Duodenal mucosa (tissue), 2 donors: ENCODE measurements around the gene KCNG1.
"Not testable (repeated sequence)": the region's sequence is repeated elsewhere in the genome, so short reads cannot be mapped to it uniquely, and the experiment has no call there.

ENCODE experiments used
- H3K27ac ChIP-seq: one replicate; pipeline ENCODE4 v1.7.0; 2013; ENCODE audit warnings: low read depth, low read length
- H3K27me3 ChIP-seq, 2 donors: one replicate each; pipeline ENCODE4 v1.7.0; 2013; ENCODE audit warnings: low read length in 2 of 2, control low read depth in 1 of 2; ENCODE audit not compliant: insufficient read depth in 2 of 2, control insufficient read depth in 1 of 2
- H3K36me3 ChIP-seq, 2 donors: one replicate each; pipeline ENCODE4 v1.7.0; 2013; ENCODE audit warnings: low read length in 2 of 2, control low read depth in 1 of 2; ENCODE audit not compliant: insufficient read depth in 2 of 2, control insufficient read depth in 1 of 2
- H3K4me1 ChIP-seq, 2 donors: one replicate each; pipeline ENCODE4 v1.7.0; 2013; ENCODE audit warnings: low read length in 2 of 2, control low read depth in 1 of 2; ENCODE audit not compliant: insufficient read depth in 2 of 2, control insufficient read depth in 1 of 2
- H3K4me3 ChIP-seq, 2 donors: one replicate each; pipeline ENCODE4 v1.7.0; 2013; ENCODE audit warnings: low read length in 2 of 2, low read depth in 1 of 2
- H3K9ac ChIP-seq, 2 donors: one replicate each; pipeline ENCODE4 v1.7.0; 2013; ENCODE audit warnings: low read length in 2 of 2, low read depth in 1 of 2
- H3K9me3 ChIP-seq, 2 donors: one replicate each; pipeline ENCODE4 v1.7.0; 2013; ENCODE audit warnings: low read length in 2 of 2, control low read depth in 1 of 2; ENCODE audit not compliant: control insufficient read depth in 1 of 2

The KCNG1 gene

GRCh38 chr20:51054233-51054632 lies 31.3 kb upstream of the KCNG1 start:
- H3K36me3 ChIP-seq, result no peaks in the 10 kb centered on the region
- no peak overlapping the region for H3K4me3 ChIP-seq
- peaks cover 11 to 14% of the 10 kb centered on the region in 2 donors for H3K27me3 ChIP-seq
- no peak overlapping the region for H3K27ac ChIP-seq
- H3K9ac ChIP-seq, result no peak overlapping the region
- H3K9me3 ChIP-seq, result peaks cover 0 to 2% of the 10 kb centered on the region in 2 donors
- H3K4me1 ChIP-seq, result no peaks in the 10 kb centered on the region

- Histone ChIP-seq H3K9ac (no peak overlapping the region), H3K27me3 (peaks cover 7 to 10% of the 10 kb centered on the region in 2 donors), H3K9me3 (peaks cover 0 to 5% of the 10 kb centered on the region in 2 donors), H3K27ac (no peak overlapping the region), H3K4me1 (no peaks in the 10 kb centered on the region), H3K4me3 (no peak overlapping the region), H3K36me3 (no peaks in the 10 kb centered on the region)
These were observed 27.7 kb upstream of the KCNG1 start for GRCh38 chr20:51050531-51051075.

- no peak overlapping the region for H3K9ac ChIP-seq
- no peaks in the 10 kb centered on the region for H3K4me1 ChIP-seq
- H3K4me3 ChIP-seq, result no peak overlapping the region
- H3K9me3 ChIP-seq, result peaks cover 0 to 5% of the 10 kb centered on the region in 2 donors
- no peaks in the 10 kb centered on the region for H3K36me3 ChIP-seq
- H3K27ac ChIP-seq, result no peak overlapping the region
- peaks cover 4 to 10% of the 10 kb centered on the region in 2 donors for H3K27me3 ChIP-seq
These were observed 23.4 kb upstream of the KCNG1 start for GRCh38 chr20:51046021-51046985.

- not testable (repeated sequence) for H3K9ac ChIP-seq, H3K27ac ChIP-seq, H3K27me3 ChIP-seq, H3K9me3 ChIP-seq, H3K4me1 ChIP-seq, H3K4me3 ChIP-seq, H3K36me3 ChIP-seq
These were observed 22.6 kb upstream of the KCNG1 start for GRCh38 chr20:51045492-51045891.

- H3K9ac ChIP-seq, result no peak overlapping the region
- peaks cover 0 to 5% of the 10 kb centered on the region in 2 donors for H3K9me3 ChIP-seq
- no peak overlapping the region for H3K27ac ChIP-seq
- no peak overlapping the region for H3K4me3 ChIP-seq
- no peaks in the 10 kb centered on the region for H3K36me3 ChIP-seq
- H3K4me1 ChIP-seq, result no peaks in the 10 kb centered on the region
- H3K27me3 ChIP-seq, result peaks cover 4% of the 10 kb centered on the region in 2 donors
These were observed 21.9 kb upstream of the KCNG1 start for GRCh38 chr20:51044796-51045195.

GRCh38 chr20:51043811-51044210 lies 20.9 kb upstream of the KCNG1 start:
- Histone ChIP-seq H3K4me1 (no peaks in the 10 kb centered on the region), H3K27ac (no peak overlapping the region), H3K4me3 (no peak overlapping the region), H3K27me3 (peaks cover 4% of the 10 kb centered on the region in 2 donors), H3K36me3 (no peaks in the 10 kb centered on the region), H3K9ac (no peak overlapping the region), H3K9me3 (peaks cover 0 to 5% of the 10 kb centered on the region in 2 donors)

GRCh38 chr20:51042657-51043247 lies 19.8 kb upstream of the KCNG1 start:
- H3K9ac ChIP-seq, result no peak overlapping the region
- H3K27ac ChIP-seq, result no peak overlapping the region

GRCh38 chr20:51042064-51042463 lies 19.2 kb upstream of the KCNG1 start:
- no peaks in the 10 kb centered on the region for H3K4me1 ChIP-seq
- H3K27ac ChIP-seq, result no peak overlapping the region
- H3K27me3 ChIP-seq, result peaks cover 4% of the 10 kb centered on the region in 2 donors
- no peak overlapping the region for H3K4me3 ChIP-seq
- H3K9me3 ChIP-seq, result peaks cover 0 to 5% of the 10 kb centered on the region in 2 donors
- no peak overlapping the region for H3K9ac ChIP-seq
- H3K36me3 ChIP-seq, result no peaks in the 10 kb centered on the region

More at GRCh38 chr20:51042657-51043247, 19.8 kb upstream of the KCNG1 start:
- Histone ChIP-seq H3K36me3 (no peaks in the 10 kb centered on the region), H3K4me1 (no peaks in the 10 kb centered on the region), H3K9me3 (peaks cover 0 to 5% of the 10 kb centered on the region in 2 donors), H3K27me3 (peaks cover 4% of the 10 kb centered on the region in 2 donors), H3K4me3 (no peak overlapping the region)

- Histone ChIP-seq H3K27ac (no peak overlapping the region), H3K9ac (no peak overlapping the region), H3K4me3 (no peak overlapping the region), H3K4me1 (no peaks in the 10 kb centered on the region), H3K36me3 (no peaks in the 10 kb centered on the region), H3K9me3 (no peaks in the 10 kb centered on the region), H3K27me3 (peaks cover 4% of the 10 kb centered on the region in 2 donors)
These were observed 14.7 kb upstream of the KCNG1 start for GRCh38 chr20:51037532-51038115.
